ENCODE data around the gene IQCH.
A peak's percentile ranks its signal among the peaks of the same experiment; 100 is the strongest.

The IQCH gene

GRCh38 chr15:67545864-67546263 is 291.3 kb downstream of the IQCH start:
- DNase-seq: no peak

- no peak for DNase-seq
These were observed 292.5 kb downstream of the IQCH start for GRCh38 chr15:67547064-67547463.

GRCh38 chr15:67547836-67548235 is 293.2 kb downstream of the IQCH start:
- no peak for DNase-seq

- no peak for DNase-seq
These were observed 293.8 kb downstream of the IQCH start for GRCh38 chr15:67548236-67548852.

- DNase-seq: peak; percentile 20
These were observed 294.5 kb downstream of the IQCH start for GRCh38 chr15:67548862-67549651.

- no peak for DNase-seq
These were observed 295.1 kb downstream of the IQCH start for GRCh38 chr15:67549736-67550135.

- no peak for DNase-seq
These were observed 295.9 kb downstream of the IQCH start for GRCh38 chr15:67550522-67550921.

- no peak for DNase-seq
These were observed 296.7 kb downstream of the IQCH start for GRCh38 chr15:67551207-67551743.

All from NCI-H510A (cell line).